OCI-LY1 (cell line): ENCODE data around the gene SCN5A.

Source experiments
- EZH2 ChIP-seq: fragments of 200-600 bp; sonication (generic), shearing (Covaris generic); IDR thresholded peaks from 2 replicates; pipeline ENCODE4 v1.8.0; 2017; ENCODE audit warnings: borderline replicate concordance, mixed run types, mild to moderate bottlenecking, antibody characterized with exemption, low read length, moderate library complexity, mixed read lengths
- TF ChIP-seq, protein P1 (sequence below): fragments of 200-600 bp; sonication (generic), shearing (Covaris generic); IDR thresholded peaks from 2 replicates; pipeline ENCODE4 v1.5.1; 2017; ENCODE audit warnings: mild to moderate bottlenecking, antibody characterized with exemption, low read length, moderate library complexity, mixed read lengths

DNA sequence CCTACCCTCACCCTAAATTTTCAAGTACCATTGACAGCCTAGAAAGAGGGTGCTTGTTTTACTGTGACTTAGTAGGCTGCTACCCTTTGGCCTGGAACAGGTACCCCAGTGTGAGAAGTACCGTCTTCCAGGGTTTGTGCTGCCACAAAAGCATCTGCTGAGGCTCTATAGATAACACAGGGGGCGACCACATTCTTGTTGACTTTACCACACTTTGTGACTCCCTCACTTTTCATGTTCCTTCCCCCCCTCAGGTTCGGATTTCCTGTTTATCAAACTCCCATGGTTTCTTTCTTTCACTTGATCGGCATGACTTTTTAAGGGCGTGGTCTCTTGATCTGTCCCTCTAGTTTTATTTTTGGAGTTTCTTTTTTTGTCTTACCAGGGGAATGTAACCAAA lies 129.8 kb downstream of the SCN5A start:
- TF ChIP-seq, protein P1, sequence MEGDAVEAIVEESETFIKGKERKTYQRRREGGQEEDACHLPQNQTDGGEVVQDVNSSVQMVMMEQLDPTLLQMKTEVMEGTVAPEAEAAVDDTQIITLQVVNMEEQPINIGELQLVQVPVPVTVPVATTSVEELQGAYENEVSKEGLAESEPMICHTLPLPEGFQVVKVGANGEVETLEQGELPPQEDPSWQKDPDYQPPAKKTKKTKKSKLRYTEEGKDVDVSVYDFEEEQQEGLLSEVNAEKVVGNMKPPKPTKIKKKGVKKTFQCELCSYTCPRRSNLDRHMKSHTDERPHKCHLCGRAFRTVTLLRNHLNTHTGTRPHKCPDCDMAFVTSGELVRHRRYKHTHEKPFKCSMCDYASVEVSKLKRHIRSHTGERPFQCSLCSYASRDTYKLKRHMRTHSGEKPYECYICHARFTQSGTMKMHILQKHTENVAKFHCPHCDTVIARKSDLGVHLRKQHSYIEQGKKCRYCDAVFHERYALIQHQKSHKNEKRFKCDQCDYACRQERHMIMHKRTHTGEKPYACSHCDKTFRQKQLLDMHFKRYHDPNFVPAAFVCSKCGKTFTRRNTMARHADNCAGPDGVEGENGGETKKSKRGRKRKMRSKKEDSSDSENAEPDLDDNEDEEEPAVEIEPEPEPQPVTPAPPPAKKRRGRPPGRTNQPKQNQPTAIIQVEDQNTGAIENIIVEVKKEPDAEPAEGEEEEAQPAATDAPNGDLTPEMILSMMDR, result no peak
- no peak for TF ChIP-seq EZH2
